Esophagus squamous epithelium (tissue), 4 donors: Measurements from ENCODE around the gene GPC5.

Experiments
- POLR2A ChIP-seq, 4 donors: fragments of 450-650 bp; IDR thresholded peaks; one replicate each; pipeline ENCODE4 v1.6.1; 2017; ENCODE audit warnings: antibody characterized with exemption in 4 of 4, mild to moderate bottlenecking in 4 of 4, moderate library complexity in 3 of 4
- TF ChIP-seq, protein P1 (sequence below), 6 experiments: fragments of 450-650 bp in 4 of 6; fragments of 200-600 bp in 2 of 6; sonication (generic) in 2 of 6; IDR thresholded peaks; one replicate each; pipeline ENCODE4 v1.5.1; 2016 to 2019; ENCODE audit warnings: antibody characterized with exemption in 6 of 6, mild to moderate bottlenecking in 4 of 6, moderate library complexity in 4 of 6

DNA sequence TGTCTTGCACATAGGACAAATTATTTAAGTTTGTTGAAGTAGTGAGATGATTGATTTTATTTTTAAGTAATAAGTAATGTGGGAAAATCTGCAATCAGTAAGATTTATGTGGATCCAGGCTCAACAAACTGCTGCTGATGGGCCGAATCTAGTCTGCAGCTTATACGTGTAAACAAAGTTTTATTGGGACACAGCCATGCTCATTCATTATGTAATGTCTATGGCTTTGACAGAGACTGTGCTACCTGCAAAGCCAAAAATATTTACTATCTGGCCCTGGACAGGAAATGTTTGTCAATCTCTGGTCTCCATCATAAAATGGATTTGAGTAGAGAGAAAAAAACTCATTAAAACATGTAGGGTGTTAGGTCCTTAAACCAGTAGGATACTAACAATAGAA, 728.0 kb downstream of the GPC5 start:
- TF ChIP-seq, protein P1, sequence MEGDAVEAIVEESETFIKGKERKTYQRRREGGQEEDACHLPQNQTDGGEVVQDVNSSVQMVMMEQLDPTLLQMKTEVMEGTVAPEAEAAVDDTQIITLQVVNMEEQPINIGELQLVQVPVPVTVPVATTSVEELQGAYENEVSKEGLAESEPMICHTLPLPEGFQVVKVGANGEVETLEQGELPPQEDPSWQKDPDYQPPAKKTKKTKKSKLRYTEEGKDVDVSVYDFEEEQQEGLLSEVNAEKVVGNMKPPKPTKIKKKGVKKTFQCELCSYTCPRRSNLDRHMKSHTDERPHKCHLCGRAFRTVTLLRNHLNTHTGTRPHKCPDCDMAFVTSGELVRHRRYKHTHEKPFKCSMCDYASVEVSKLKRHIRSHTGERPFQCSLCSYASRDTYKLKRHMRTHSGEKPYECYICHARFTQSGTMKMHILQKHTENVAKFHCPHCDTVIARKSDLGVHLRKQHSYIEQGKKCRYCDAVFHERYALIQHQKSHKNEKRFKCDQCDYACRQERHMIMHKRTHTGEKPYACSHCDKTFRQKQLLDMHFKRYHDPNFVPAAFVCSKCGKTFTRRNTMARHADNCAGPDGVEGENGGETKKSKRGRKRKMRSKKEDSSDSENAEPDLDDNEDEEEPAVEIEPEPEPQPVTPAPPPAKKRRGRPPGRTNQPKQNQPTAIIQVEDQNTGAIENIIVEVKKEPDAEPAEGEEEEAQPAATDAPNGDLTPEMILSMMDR (IDR thresholded peaks at IDR 0.05): no peak
- no peak for TF ChIP-seq POLR2A (IDR thresholded peaks at IDR 0.05)
